ACHN (cell line): ENCODE results near the gene DYNC1H1.

ENCODE experiments used
- DNase-seq: peaks from one replicate; pipeline ENCODE4 v3.0.0-alpha.2; 2015
- in situ Hi-C: cut with HindIII; loops from 2 replicates; pipeline ENCODE4 v1.10.0; 2017; ENCODE audit warnings: low sequenced_read_pairs, low pct_ligation_motif_present, low pct_unique_long_range_greater_than_20kb

The DYNC1H1 gene

DNA sequence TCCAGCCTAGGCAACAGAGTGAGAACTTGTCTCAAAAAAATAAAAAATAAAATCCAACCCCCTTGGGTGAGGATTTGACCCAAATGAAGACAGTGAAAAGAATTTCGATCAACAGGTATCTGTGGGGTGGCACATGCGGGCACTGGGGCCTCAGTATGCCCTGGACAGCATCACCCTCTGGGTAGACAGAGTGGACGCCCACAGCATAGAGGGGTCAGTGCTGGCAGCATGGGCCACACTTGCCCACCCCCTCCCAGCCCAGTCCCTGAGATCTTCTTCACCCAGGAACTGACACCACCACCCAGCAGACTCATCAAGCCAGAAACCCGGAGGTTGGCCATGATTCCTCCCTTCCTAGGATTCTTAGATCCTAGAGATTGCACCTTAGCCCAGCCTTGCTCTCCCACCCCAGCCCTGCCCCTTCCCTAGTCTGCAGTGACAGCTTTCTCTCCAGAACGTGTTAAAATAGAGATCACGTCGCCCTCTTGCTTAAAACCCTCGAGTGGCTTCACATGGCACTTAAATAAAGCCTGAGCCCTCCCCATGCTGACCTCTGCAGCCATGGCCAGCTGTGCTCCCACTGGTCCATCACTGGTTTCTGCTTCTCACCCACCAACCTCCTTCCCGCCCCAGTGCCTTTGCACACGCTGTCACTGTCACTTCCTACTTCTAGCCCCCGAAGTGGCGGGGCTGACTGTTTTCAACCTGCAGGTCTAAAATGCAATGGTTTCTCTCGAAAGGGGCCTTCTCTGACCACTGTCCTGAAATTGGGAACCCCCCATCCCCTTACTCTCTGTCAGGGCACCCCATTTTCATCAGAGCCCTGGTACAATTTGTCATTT lies 26.2 kb upstream of the DYNC1H1 start:
- in situ Hi-C loops = no loop called here
- DNase-seq = no peak

DNA sequence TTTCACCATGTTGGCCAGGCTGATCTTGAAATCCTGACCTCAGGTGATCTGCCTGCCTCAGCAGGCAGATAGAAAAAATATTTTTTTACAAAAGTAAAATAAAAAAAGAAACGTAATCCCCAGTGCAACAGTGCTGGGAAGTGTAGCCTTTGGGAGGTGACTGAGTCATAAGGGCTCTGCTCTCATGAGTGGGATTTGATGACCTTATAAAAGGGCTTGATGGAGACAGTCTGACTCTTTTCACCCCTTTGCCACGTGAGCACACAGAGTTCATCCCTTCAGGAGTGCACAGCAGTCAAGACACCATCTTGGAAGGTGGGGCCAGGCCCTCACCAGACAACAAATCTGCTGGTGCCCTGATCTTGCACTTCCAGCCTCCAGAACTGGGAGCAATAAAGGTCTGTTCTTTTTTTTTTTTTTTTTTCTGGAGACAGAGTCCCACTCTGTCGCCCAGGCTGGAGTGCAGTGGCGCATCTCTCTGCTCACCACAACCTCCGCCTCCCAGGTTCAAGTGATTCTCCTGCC lies 24.7 kb upstream of the DYNC1H1 start:
- no peak for DNase-seq
- in situ Hi-C loops = no loop called here

GRCh38 chr14:101944451-101944850 lies 19.9 kb upstream of the DYNC1H1 start:
- no peak for DNase-seq

GRCh38 chr14:101945171-101945570 lies 19.2 kb upstream of the DYNC1H1 start:
- in situ Hi-C loops = no loop called here
- no peak for DNase-seq

More at GRCh38 chr14:101944451-101944850, 19.9 kb upstream of the DYNC1H1 start:
- in situ Hi-C loops = no loop called here

- in situ Hi-C loops = no loop called here
Observed at GRCh38 chr14:101947577-101947903, 16.8 kb upstream of the DYNC1H1 start.

DNA sequence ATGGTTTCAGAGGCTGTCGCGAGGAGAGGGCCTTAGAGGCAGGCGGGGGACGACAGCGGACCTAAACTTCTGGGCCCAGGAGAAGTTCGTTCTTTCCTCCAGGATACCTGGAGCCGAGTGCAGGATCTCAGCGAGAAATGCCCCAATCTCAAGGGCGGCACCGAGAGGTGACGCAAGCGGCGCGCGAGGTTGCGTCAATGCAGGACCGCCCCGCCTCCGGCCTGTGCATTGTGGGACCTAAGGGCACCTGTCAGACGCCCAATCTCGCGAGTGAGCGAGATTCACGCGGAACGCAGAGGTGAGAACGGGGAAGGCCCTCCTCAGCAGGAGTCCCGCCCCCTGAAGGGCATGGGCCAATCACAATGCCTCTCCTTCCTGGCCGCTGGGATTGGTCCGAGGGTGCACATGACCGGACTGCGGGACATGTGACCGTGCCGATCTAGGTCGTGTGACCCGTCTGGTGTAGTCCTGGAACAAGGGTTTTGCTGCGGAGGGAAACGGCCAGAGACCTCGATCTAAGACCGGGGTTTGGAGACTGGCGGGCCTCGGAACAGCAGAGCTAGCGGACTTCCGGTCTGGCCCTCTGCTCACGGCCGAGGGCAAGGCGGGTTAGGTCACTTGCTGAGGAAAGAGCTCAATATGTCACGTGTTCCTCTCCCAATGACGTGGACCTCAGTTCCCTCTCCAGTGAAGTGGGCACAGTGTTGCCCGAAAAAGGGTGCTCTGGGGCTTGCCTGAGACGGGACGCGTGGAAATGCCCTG lies 16.3 kb upstream of the DYNC1H1 start:
- in situ Hi-C loops = no loop called here
- DNase-seq = peak; percentile 99

More at GRCh38 chr14:101947577-101947903, 16.8 kb upstream of the DYNC1H1 start:
- no peak for DNase-seq

GRCh38 chr14:101948666-101949216 lies 15.6 kb upstream of the DYNC1H1 start:
- DNase-seq = no peak
- in situ Hi-C loops = no loop called here

GRCh38 chr14:101950100-101950499 lies 14.3 kb upstream of the DYNC1H1 start:
- no peak for DNase-seq
- in situ Hi-C loops = no loop called here

DNA sequence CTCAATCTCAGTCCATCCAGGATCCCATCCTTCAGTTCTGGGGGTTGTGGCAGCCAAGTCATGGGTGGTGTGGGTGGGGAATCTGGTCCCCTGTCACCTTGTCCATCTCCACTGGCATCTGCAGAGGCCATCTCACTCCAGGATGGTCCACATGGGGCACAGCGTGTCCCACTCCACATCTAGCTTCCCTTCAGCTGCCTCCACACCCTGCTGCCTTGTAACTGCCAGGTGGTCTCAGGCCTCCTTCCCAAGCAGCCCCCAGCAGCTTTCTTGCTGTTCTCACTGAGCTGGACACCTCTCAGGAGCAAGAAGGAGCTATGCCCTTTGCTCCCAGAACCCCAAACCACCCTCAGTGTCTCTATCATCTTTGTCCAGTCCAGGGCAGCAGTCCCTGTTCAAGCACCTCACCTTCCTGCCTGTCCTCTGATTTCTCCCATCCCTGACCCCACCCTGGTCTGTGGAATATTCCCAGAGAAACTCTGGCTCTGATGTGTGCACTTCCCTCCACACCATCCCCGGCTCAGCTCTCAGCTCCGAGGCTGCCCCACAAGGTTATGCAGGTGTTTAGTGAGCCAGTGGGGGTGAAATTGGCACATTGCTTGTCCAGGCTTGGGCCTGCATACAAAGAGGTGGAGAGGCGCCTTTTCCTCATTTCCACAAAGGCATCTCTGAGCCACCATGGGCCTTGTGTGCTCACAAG lies 13.7 kb upstream of the DYNC1H1 start:
- in situ Hi-C loops = no loop called here
- DNase-seq = no peak

GRCh38 chr14:101953151-101953550 lies 11.2 kb upstream of the DYNC1H1 start:
- in situ Hi-C loops = no loop called here
- no peak for DNase-seq

DNA sequence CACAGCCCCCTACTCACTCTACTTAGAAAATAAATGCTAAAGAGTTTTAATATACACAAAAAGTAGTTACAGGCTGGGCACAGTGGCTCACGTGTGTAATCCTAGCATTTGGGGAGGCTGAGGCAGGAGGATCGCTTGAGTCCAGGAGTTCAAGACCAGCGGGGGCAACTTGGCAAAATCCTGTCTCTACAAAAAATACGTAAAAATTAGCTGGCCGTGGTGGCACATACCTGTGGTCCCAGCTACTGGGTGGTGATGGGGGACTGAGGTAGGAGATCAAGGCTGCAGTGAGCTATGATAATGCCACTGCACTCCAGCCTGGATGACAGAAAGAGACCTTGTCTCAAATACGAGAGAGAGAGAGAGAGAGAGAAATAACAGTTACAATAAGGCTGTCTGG lies 9.9 kb upstream of the DYNC1H1 start:
- in situ Hi-C loops = no loop called here
- no peak for DNase-seq

DNA sequence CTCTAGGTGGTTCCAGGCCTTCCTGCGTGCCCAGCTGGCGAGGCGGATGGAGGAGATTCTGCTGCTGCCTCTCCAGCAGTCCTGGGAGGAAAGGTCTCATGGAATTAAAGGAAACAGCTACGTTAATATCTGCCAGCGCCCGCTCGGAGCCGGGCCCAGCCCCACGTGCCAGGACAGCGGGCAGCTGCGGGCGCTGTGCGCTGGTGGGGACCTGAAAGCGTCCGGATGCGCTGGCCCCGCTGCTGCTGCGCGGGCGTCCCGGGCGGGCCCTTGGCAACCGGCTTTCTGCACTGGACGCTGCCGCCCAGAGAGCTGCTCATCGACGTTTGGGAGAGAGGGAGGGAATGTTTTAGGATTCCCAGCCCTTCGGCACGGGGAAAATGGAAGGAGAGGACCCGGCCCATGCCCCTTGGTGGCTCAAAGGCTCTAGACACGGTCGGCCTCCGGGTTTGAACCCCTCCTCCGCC lies 8.6 kb upstream of the DYNC1H1 start:
- in situ Hi-C loops = no loop called here
- no peak for DNase-seq

DNA sequence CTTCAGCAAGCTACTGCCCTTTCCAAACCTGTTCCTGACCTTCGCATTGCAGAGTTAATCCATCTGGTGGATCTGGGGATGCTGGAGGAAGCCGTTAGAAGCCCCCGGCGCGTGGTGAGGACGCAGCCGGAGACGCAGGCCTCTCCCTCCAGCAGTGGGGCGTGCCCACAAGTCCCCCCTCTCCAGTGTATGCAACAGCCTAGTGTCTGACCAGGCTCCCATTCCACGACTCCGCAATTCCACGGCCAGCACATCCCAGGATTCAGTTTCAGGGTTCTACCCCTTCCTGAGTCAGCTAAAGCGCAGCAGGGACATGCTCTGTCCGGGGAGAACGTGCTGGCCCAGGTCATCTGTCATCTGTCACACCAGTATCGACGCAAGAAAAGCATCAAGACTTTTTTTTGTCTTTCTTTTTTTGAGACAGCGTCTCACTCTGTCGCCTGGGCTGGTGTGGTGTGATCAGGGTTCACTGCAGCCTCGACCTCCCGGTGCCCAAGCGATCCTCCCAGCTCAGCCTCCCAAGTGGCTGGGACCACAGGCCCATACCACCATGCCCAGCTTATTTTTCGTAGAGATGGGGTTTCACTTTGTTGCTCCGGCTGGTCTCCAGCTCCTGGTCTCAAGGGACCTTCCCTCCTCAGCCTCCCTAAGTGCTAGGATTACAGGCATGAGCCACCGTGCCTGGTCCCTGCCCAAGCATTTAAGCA lies 8.0 kb upstream of the DYNC1H1 start:
- no peak for DNase-seq
- in situ Hi-C loops = no loop called here

- no peak for DNase-seq
- in situ Hi-C loops = no loop called here
Observed at GRCh38 chr14:101957406-101958234, 6.8 kb upstream of the DYNC1H1 start.

DNA sequence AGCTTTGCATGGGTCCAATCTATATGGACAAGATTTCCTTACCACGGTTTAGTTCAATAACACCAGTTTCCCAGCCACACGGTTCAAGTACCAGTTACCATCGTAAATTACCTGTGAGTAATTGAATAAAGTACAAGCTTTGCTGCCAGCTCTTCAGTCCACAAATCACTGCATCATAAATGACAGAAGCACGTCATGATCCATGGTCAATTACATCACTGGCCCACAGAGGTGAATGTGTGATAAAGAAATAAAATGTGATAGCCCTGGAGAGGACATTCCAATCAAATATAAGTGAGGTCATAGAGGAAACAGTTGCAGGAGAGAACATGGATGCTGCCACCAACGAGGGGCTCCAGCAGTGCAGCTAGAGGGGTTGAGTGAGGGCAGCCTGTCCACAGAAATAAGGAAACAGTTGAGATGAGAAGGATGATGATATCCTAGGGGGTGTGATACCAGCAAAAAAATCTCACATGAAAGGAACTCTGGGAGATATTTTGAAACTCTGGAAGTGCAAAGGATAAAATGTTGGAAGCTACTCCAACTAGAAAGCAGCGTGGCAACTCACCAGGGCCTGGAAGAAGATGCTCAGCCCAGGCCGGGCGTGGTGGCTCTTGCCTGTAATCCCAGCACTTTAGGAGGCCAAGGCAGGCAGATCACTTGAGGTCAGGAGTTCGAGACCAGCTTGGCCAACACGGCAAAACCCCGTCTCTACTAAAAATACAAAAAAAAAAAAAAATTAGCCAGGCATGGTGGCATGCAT lies 5.8 kb upstream of the DYNC1H1 start:
- in situ Hi-C loops = no loop called here
- no peak for DNase-seq

- in situ Hi-C loops = no loop called here
- no peak for DNase-seq
Observed at GRCh38 chr14:101959277-101959676, 5.1 kb upstream of the DYNC1H1 start.

DNA sequence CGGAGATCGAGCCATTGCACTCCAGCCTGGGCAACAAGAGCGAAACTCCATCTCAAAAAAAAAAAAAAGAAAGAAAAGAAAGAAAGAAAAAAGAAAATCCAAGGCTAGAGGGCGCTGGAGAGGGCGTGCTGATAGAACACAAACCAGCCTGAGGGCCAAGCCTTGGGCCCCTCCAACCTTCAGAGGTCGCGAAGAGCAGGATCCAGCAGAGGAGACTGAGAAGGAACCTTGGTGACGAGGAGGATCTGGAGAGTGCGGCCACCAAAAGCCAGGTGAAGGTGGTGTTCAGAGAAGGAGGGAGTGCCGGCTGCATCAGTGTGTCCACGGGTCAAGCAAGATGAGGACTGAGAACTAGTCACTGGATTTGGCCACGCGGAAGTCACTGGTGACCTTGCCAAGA lies 4.1 kb upstream of the DYNC1H1 start:
- peak; percentile 48 for DNase-seq
- in situ Hi-C loops = no loop called here
